SH-SY5Y (cell line): ENCODE data around the gene DLL1.

Experiments
- GATA2 ChIP-seq: IDR thresholded peaks from 2 replicates; pipeline ENCODE4 v1.6.1; 2011; ENCODE audit warnings: mild to moderate bottlenecking, low read depth, low read length
- GATA3 ChIP-seq: IDR thresholded peaks from 2 replicates; pipeline ENCODE4 v1.6.1; 2011; ENCODE audit warnings: low read depth, mild to moderate bottlenecking, low read length, moderate library complexity

DNA sequence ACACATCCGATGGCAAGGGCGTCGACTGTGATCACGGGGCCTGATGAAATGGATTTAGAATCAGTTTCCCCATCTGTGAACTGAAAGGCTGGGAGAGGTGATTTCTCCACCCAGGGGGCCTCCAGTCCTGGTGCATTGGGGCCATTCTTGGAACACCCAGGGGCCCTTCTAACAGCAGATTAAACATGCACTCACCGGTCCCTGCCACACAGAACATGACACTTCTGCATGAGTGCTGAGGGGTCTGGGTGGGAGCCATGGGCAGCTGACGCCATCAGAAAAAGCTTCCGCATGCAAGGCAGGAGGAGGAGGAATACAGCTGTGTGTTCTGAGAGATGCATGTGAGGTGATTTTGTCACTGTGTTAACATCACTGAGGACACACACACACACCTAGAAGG lies 26.8 kb downstream of the DLL1 start:
- TF ChIP-seq GATA2 (no peak), GATA3 (no peak)
